PC-3 (cell line): ENCODE data around the gene SNX11. TPM values are rescaled to one million over a fixed set of nuclear protein-coding genes. Genes with fewer than 3 reads are reported as not detected.

Source experiments
- ATAC-seq: fragments of 200-7000 bp; cut with Tn5 transposase; 2 replicates; pipeline ENCODE4 v1.9.1; 2020; ENCODE audit warnings: mild to moderate bottlenecking, moderate library complexity
- Bru-seq: library from RNA; stranded (reverse); fragments of 400-500 nt; gene quantifications from one replicate; lab custom pipeline; 2021; lab: Mats Ljungman, UMichigan
- BruChase-seq, 2 experiments: library from RNA; stranded (reverse); fragments of 400-500 nt; gene quantifications; one replicate each; lab custom pipeline; 2021; lab: Mats Ljungman, UMichigan
- BruUV-seq: library from RNA; stranded (reverse); fragments of 400-500 nt; replicated peaks from 2 replicates; lab custom pipeline; 2021; lab: Mats Ljungman, UMichigan
- CTCF ChIA-PET: fragments of 300-600 bp; sonication (Branson Sonifier 250); formaldehyde crosslinking; loops from one replicate; lab custom pipeline; 2022; ENCODE audit warnings: antibody characterized with exemption; lab: Charles Lee
- POLR2A ChIA-PET: fragments of 300-600 bp; sonication (Branson Sonifier 250); formaldehyde crosslinking; loops from one replicate; lab custom pipeline; 2022; ENCODE audit warnings: antibody characterized with exemption; ENCODE audit not compliant: unreplicated experiment; lab: Charles Lee
- DNase-seq: peaks from one replicate; pipeline ENCODE4 v3.0.0-alpha.2; 2015
- H2AFZ ChIP-seq: fragments of 300-600 bp; sonication (generic); 2 replicates; pipeline ENCODE4 v1.6.0; 2016; ENCODE audit warnings: antibody characterized with exemption, low read length
- H3F3A ChIP-seq: fragments of 300-600 bp; sonication (generic); one replicate; pipeline ENCODE4 v1.6.0; 2017; ENCODE audit warnings: antibody characterized with exemption, low read length, control low read depth, mild to moderate bottlenecking; ENCODE audit not compliant: unreplicated experiment
- H3K27ac ChIP-seq: fragments of 300-600 bp; sonication (generic); 2 replicates; pipeline ENCODE4 v1.5.1; 2016; ENCODE audit warnings: mild to moderate bottlenecking, low read length
- H3K27me3 ChIP-seq: fragments of 300-600 bp; sonication (generic); 2 replicates; pipeline ENCODE4 v1.6.1; 2016; ENCODE audit warnings: low read length, mixed read lengths
- H3K36me3 ChIP-seq: fragments of 300-600 bp; sonication (generic); 2 replicates; pipeline ENCODE4 v1.6.1; 2016; ENCODE audit warnings: low read depth, mixed run types, low read length, mixed read lengths
- H3K4me1 ChIP-seq: fragments of 300-600 bp; sonication (generic); 2 replicates; pipeline ENCODE4 v1.5.1; 2016; ENCODE audit warnings: low read length; ENCODE audit not compliant: insufficient read depth
- H3K4me2 ChIP-seq: fragments of 300-600 bp; sonication (generic); 2 replicates; pipeline ENCODE4 v1.6.0; 2016; ENCODE audit warnings: low read length
- H3K4me3 ChIP-seq: fragments of 300-600 bp; sonication (generic); 2 replicates; pipeline ENCODE4 v1.5.1; 2016; ENCODE audit warnings: mild to moderate bottlenecking, low read length, mixed read lengths
- H3K79me2 ChIP-seq: fragments of 300-600 bp; sonication (generic); 2 replicates; pipeline ENCODE4 v1.6.1; 2017; ENCODE audit warnings: low read length, mixed read lengths
- H3K9ac ChIP-seq: fragments of 300-600 bp; sonication (generic); 2 replicates; pipeline ENCODE4 v1.6.0; 2016; ENCODE audit warnings: mild to moderate bottlenecking, low read length
- H3K9me2 ChIP-seq: fragments of 300-600 bp; sonication (generic); replicated peaks from 2 replicates; pipeline ENCODE4 v1.6.1; 2016; ENCODE audit warnings: mixed run types, low read length, mixed read lengths
- H3K9me3 ChIP-seq: fragments of 300-600 bp; sonication (generic); 2 replicates; pipeline ENCODE4 v1.6.1; 2016; ENCODE audit warnings: low read length, mixed read lengths
- H4K20me1 ChIP-seq: fragments of 300-600 bp; sonication (generic); 2 replicates; pipeline ENCODE4 v1.6.1; 2016; ENCODE audit warnings: low read length, mixed read lengths
- EZH2 ChIP-seq: fragments of 300-600 bp; sonication (generic); IDR thresholded peaks from one replicate; pipeline ENCODE4 v1.6.1; 2017; ENCODE audit warnings: antibody characterized with exemption, mild to moderate bottlenecking, low read length; ENCODE audit not compliant: unreplicated experiment
- EZH2phosphoT487 ChIP-seq: fragments of 300-600 bp; sonication (generic); IDR thresholded peaks from 2 replicates; pipeline ENCODE4 v1.6.1; 2018; ENCODE audit warnings: mild to moderate bottlenecking, antibody characterized with exemption, low read length, borderline replicate concordance
- intact Hi-C: fragments of 100-400 bp; cut with micrococcal nuclease; formaldehyde crosslinking; loops from 2 replicates; pipeline ENCODE4 v1.9.0; 2023
- long read RNA-seq: library from polyadenylated mRNA; unstranded; transcript quantifications from one replicate; pipeline ENCODE4 v2.0.0, GENCODE V29; 2021; ENCODE audit not compliant: unreplicated experiment
- total RNA-seq: library from RNA; depleted of rRNA; stranded (reverse); fragments of >200 nt; gene quantifications from 2 replicates; pipeline ENCODE4 v1.2.3, GENCODE V29; 2014; rRNA removed
- TF ChIP-seq, protein P1 (sequence below): fragments of 300-600 bp; sonication (generic); conservative IDR thresholded peaks from 2 replicates; pipeline ENCODE4 v1.5.1; 2017; ENCODE audit warnings: antibody characterized with exemption, low read depth, mild to moderate bottlenecking, low read length

The SNX11 gene, protein sequence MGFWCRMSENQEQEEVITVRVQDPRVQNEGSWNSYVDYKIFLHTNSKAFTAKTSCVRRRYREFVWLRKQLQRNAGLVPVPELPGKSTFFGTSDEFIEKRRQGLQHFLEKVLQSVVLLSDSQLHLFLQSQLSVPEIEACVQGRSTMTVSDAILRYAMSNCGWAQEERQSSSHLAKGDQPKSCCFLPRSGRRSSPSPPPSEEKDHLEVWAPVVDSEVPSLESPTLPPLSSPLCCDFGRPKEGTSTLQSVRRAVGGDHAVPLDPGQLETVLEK
- total RNA-seq: 17.7 and 23.3 TPM in 2 replicates
- Bru-seq, nascent RNA: percentile 71 among the genes with signal in this experiment
- percentile 86 among the genes with signal in this experiment for BruChase-seq, experiment 1, labeled RNA remaining after a 6-hour chase
- percentile 88 among the genes with signal in this experiment for BruChase-seq, experiment 2, labeled RNA remaining after a 2-hour chase
- long read RNA-seq, transcript SNX11-201 (7 exons, 2,315 nt): major isoform, 41 of 59 reads
- long read RNA-seq, partial matches to known transcripts: 0 of 59 reads
- long read RNA-seq, other reads (novel, unspliced or antisense): 12 of 59 reads

DNA sequence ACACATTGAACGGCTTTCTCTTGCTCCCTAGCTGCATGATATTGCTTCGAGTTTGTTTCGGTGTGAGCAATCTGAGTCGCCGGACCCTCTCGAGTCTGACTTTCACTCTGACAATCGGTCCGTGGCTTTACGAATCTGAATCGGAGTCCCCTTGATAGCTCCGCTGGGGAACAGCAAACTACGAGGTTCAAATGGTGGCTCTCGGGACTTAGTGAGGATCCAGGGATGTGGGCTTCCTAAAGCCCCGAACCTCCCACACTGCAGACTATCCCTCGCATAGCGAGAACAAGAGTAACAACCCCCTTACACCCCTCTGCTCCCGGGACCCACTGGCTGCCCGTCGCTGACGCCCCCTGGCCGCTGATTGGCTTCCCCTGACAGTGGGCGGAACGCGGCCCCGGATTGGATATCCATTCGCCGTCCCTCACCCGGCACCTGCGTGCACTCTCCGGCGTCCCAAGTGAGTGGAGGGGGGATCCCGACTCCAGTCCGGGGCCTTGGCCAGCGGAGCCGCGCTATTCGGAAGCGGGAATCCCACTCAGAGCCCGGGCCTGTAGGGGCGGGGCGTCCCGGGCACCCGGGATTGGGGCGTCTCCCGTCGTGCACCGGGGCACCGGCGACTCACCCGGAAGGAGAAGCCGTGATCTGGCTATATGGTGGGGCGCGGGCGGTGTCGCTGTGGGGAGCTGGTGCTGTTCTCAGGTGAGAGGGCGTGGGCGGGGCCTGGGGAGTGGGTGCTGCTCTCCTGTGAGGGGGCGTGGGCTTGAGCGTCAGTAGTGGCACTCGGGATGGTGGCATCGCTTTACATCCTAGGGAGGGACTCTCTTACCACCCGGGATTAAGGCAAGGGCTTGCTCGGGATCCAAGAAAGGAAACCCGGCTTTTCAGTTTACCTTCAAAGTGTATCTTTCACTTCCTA, at the start of gene SNX11:
Gene SNX11, plus strand, starts transcription at position 630 of the 919 bp plus-strand sequence. CDS start 4,278 bp downstream, outside the sequence.
- ATAC-seq (peak; percentile 94), DNase-seq (peak; percentile 90)
- peaks cover 7% of the 10 kb centered on the region; the same call in 1 of the 2 replicates for H3K4me1 ChIP-seq
- peaks cover 45% of the 10 kb centered on the region for H3K79me2 ChIP-seq
- H3K27ac ChIP-seq: peak within 1 kb of the TSS; percentile 88
- no peaks in the 10 kb centered on the region for H3K9me2 ChIP-seq
- H3K27me3 ChIP-seq: no peaks in the 10 kb centered on the region
- peak within 1 kb of the TSS; percentile 85 for H3K9ac ChIP-seq
- no peaks in the 10 kb centered on the region for H3F3A ChIP-seq
- POLR2A ChIA-PET: interaction anchor here (0.6 to 1.0 kb wide), 3 partner anchors 74 to 588 kb away, joined by 3 to 25 read pairs (median 5); no protein-coding TSS in a partner anchor
- CTCF ChIA-PET: interaction anchor here (0.5 to 2.0 kb wide), 4 partner anchors 10 to 793 kb away, joined by 3 to 10 read pairs (median 8); no protein-coding TSS in a partner anchor
- intact Hi-C loops: no loop called here
- TF ChIP-seq EZH2phosphoT487: no peak
- TF ChIP-seq, protein P1, sequence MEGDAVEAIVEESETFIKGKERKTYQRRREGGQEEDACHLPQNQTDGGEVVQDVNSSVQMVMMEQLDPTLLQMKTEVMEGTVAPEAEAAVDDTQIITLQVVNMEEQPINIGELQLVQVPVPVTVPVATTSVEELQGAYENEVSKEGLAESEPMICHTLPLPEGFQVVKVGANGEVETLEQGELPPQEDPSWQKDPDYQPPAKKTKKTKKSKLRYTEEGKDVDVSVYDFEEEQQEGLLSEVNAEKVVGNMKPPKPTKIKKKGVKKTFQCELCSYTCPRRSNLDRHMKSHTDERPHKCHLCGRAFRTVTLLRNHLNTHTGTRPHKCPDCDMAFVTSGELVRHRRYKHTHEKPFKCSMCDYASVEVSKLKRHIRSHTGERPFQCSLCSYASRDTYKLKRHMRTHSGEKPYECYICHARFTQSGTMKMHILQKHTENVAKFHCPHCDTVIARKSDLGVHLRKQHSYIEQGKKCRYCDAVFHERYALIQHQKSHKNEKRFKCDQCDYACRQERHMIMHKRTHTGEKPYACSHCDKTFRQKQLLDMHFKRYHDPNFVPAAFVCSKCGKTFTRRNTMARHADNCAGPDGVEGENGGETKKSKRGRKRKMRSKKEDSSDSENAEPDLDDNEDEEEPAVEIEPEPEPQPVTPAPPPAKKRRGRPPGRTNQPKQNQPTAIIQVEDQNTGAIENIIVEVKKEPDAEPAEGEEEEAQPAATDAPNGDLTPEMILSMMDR: no peak
- no peak for TF ChIP-seq EZH2
- peak within 1 kb of the TSS; percentile 89 for H3K4me3 ChIP-seq
- peak within 1 kb of the TSS; percentile 87 for H3K4me2 ChIP-seq
- BruUV-seq: TSS peak; percentile 97
- no peaks in the 10 kb centered on the region for H3K9me3 ChIP-seq
- H2AFZ ChIP-seq: peak within 1 kb of the TSS; percentile 100
- no peaks in the 10 kb centered on the region for H4K20me1 ChIP-seq
- no peaks in the 10 kb centered on the region for H3K36me3 ChIP-seq

DNA sequence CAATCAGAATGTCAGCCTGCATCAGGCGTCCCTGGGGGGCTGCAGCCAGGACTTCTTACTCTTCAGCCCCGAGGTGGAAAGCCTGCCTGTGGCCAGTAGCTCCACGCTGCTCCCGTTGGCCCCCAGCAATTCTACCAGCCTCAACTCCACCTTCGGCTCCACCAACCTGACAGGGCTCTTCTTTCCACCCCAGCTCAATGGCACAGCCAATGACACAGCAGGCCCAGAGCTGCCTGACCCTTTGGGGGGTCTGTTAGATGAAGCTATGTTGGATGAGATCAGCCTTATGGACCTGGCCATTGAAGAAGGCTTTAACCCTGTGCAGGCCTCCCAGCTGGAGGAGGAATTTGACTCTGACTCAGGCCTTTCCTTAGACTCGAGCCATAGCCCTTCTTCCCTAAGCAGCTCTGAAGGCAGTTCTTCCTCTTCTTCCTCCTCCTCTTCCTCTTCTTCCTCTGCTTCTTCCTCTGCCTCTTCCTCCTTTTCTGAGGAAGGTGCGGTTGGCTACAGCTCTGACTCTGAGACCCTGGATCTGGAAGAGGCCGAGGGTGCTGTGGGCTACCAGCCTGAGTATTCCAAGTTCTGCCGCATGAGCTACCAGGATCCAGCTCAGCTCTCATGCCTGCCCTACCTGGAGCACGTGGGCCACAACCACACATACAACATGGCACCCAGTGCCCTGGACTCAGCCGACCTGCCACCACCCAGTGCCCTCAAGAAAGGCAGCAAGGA, 49.0 kb upstream of the SNX11 start:
- TF ChIP-seq EZH2phosphoT487 (no peak), EZH2 (no peak)
- TF ChIP-seq, protein P1: no peak
- DNase-seq (no peak), ATAC-seq (no peak)
- Histone ChIP-seq H3F3A (no peaks in the 10 kb centered on the region), H3K27ac (no peak overlapping the region), H3K9ac (no peak overlapping the region), H3K79me2 (peaks cover 27% of the 10 kb centered on the region), H3K4me2 (no peak overlapping the region), H3K9me2 (no peaks in the 10 kb centered on the region), H4K20me1 (peaks cover 24% of the 10 kb centered on the region), H3K4me1 (no peaks in the 10 kb centered on the region), H3K4me3 (no peak overlapping the region), H3K9me3 (no peaks in the 10 kb centered on the region), H2AFZ (no peak overlapping the region), H3K36me3 (peaks cover 76% of the 10 kb centered on the region), H3K27me3 (no peaks in the 10 kb centered on the region)
- no TSS peak for BruUV-seq
- POLR2A ChIA-PET: interaction anchor here (0.6 kb wide), 1 partner anchor 10 kb away, joined by 3 read pairs; no protein-coding TSS in a partner anchor
- CTCF ChIA-PET: no interaction called here
- intact Hi-C loops: no loop called here
